GM21360 (cell line): ENCODE data around the gene TBC1D30.
A peak's percentile ranks its signal among the peaks of the same experiment; 100 is the strongest.

Source experiments
- ATAC-seq: cut with Tn5 transposase; IDR thresholded peaks from one replicate; pipeline ENCODE4 v1.9.1; 2021; ENCODE audit warnings: mild to moderate bottlenecking, moderate library complexity; ENCODE audit not compliant: unreplicated experiment

Gene TBC1D30

DNA sequence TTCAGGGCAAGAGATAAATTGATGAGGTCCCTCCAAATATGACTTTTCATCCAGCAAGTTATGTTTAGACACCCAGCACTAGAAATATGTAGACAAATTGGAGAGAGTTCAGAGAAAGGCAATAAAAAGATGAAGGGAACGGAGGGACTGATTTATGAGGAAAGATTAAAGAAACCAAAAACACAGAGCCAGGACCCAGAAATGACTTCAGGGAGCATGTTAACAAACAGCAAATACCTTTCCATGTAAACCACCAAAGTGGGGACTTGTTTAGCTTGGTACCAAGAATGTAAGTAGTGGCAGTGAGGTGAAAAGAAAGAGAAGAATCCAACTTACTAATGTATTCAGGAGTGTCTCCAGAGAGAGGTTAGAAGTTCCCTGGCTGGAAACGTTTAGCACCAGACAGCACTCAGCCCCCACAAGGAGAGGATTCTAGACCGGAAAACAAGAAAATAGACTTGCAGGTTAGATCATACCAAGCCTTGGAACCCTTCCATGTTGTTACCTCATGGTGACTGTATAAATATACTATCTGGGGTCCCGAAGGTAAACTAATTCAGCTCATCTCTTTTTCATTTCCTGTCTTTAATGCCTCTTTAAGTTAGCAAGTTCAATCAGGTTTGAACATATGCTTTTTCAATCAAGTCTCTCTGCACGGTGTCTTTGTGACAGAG, 79.2 kb downstream of the TBC1D30 start:
- ATAC-seq, result no peak

DNA sequence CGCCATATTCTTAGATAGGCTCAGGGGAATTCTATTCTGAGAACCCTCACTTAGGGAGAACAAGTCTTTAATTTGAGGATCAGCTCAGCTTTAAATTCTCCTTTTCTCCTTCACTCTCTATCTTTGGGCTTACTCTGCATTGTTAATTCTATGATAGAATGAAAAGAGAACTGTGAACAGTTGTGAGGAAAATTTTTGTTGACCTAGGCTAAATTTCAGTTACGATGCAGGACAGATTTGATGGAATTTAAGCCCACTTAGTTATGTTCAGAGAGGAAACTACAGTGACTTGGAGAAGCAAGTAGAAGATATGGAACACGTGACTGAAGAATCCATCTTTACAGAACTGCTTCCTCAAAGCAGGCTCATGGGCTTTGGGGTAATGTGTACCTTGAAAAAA, 82.7 kb downstream of the TBC1D30 start:
- ATAC-seq, result no peak

DNA sequence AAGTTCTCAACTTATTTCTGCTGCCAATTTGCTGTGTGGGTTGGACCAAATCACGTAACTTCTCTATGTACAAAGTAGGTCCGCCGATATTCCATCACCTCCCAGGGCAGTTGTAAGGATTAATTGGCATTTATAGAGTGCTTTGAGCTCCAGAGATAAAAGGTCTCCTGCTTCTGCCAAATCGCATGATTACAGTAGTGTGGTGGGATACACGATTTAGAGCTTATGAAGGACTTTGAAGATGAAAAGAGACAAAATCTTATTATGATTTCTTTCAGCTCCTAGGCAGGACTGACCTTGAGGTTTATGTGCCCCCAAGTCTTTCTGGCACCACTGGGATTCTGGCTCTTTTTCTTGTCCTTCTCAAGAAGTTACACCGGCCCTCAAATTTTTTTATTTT, 84.7 kb downstream of the TBC1D30 start:
- ATAC-seq, result no peak

DNA sequence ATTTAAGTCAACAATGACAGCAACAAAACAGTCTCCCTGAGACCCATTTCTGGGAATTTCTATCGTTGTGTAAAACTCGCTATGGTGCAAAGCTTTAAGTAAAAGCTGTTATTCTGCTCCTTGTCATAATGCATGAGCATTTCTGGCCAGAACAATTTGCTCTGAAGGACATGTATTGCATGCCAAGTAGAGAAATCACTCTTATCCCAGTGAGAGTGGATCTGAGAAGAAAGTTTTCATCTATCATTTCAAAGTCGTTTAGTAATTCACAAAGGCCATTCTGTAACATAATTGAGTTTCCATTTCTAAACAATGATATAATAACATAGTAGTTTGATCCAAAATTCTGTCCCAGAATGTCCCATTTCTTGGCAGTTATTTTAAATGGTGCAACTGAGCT, 86.6 kb downstream of the TBC1D30 start:
- ATAC-seq, result no peak

DNA sequence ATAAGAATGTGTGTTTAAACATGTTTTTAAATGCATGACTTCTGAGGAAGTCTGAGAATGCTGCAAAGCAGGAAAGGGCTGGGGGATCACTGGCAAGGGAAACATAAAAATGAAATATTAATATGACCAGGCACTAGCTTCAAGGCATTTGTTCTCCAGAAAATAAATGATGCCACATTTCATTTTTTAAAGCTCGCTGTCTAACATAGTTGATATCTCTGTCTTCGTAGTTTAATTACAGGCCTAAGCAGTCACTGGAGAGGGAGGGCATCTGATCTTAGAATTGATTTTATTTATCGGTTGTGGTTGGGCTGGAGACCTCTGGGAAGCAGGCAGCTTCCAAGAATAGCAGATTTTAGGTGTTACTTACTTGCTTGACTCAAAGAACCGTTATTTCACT, 87.5 kb downstream of the TBC1D30 start:
- ATAC-seq, result no peak

DNA sequence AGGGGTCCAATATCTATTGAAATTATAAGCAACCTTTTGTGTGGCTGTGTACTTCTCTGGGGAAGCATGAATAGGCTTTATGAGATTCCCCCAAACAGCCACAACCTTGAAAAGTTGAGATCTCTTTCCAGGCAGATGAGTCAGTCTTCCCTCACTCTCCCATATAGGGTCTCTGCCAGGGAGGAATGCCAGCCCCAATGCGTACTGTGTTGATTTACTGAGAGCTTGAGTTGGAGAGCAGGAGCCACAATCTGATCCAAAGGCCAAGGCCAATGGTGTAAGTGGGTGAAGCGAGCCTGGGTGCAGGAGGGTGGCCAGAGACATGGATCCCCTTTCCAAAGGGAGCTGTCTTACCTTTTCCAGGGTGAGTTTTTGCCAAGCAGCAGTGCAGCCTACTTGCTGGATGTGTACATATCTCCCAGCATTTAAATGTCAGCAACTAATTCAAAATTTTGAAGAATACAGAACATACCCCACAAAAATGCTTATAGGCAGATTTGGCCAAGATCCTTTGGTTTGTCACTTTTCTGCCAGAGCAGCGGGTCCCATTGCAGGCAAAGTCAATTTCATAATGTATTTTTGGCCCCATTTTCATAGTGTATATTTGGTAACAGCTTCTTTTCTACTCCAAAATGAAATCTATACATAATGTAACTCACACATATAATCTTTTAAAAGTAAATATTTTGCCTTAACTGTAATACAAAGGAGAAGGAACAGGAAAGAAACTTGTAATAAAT, 88.2 kb downstream of the TBC1D30 start:
- ATAC-seq, result no peak

DNA sequence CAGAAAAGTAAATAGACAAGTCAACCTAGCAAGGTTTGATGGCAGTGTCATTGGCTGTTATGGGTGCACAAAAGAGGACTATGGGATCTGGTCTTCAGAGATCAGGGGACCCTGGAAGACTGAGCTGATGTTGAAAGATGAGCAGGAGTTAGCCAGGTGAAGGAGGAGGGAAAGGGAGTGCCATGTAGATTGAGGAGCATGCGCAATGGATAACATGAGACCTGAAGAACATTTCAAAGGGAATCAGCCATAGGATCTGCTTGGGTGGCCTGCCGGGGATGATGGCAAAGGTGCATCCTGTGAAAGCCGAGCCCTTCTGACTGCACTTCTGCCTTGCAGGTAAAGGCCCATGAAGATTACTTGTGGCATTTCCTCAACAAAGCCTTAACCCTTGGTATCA, 90.8 kb downstream of the TBC1D30 start:
- no peak for ATAC-seq

DNA sequence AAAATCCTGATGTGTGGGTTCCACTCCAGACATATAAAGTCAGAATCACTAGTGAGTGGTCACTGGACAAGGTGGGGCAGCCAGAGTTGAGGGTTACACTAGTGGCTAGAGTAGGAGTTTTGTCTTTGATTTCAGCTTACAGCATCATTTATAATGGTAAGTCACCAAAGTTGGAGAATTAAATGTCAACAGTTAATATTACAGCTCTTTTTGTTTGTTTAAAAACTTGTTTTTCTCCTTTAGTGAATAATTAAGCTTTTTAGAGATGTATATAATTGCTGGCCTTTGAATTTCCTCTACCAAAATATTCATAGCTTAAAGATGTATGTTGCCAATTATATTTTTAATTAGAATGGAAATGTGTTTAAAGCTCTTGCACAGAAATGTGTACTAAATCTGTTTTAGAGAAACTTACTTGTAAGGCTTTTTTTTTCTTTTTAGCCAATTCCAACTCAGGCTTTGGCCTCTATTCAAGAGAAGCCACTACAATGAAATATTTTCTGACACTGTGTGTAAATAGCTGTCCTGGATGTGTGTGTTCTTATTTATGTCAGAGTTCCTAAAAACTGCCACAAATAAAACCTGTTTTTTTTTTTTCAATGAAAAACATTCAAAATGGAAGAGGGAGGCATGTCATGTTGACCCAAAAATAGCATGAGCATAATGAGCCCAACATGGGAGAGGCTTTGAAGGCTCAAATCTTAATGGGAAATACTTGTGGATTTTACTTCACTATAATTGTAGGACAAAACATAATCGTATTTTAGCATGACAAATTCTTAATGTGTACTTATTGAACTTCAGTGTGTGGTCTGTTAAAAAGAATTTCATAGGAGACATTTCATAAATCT, 92.2 kb downstream of the TBC1D30 start:
- ATAC-seq, result no peak

DNA sequence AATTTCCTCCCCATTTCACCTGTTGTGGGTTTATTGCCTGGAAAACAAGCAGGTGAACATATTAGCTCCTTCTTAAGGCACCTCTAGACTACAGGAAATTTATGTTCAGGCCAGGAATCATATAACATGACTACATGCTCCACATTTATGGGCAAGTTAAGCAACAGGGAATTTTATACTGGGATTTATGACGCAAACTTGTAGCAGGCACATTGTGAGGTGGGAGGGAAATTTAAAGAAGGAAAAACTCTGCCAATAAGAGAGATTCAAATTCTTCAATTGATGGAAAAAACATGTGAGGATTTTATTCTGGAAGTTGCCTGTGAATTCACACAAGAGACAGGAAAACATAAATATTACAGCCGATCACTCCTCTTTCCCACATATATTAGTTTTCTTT, 93.9 kb downstream of the TBC1D30 start:
- no peak for ATAC-seq

DNA sequence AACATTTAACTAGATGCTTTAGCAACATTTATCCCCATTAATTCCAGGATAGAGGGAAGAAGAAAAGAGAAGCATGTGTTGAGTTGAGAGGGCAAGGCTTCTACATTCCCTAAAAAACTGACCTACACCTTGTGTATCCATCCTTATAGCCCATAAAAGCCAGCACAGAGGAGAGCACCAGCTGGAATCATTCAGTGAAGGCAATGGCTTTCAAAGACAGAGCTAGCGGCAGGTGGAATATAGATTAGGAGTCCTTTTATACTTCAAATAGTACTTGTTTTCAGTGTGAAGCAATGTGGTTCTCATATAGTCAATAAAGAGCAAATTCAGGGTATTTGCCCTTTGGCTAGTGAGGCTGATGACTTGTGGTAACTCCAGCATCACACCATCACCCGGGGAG, 94.4 kb downstream of the TBC1D30 start:
- no peak for ATAC-seq

DNA sequence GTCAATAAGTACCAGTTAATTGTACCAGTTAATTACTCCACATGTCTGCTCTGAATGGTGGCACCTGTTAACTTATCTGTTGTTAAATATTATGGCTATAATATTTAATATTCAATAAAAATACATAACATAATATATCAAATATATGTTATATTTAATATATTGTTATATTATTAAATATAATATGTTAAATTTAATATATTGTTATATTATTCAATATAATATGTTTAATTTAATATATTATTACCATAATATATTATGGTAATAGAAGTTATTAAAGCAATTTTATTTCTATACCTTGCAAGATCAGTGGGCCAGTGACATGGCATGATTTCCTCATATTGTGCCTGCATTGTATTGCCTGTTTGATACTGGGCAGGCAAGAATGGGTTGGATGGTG, 98.4 kb downstream of the TBC1D30 start:
- no peak for ATAC-seq

DNA sequence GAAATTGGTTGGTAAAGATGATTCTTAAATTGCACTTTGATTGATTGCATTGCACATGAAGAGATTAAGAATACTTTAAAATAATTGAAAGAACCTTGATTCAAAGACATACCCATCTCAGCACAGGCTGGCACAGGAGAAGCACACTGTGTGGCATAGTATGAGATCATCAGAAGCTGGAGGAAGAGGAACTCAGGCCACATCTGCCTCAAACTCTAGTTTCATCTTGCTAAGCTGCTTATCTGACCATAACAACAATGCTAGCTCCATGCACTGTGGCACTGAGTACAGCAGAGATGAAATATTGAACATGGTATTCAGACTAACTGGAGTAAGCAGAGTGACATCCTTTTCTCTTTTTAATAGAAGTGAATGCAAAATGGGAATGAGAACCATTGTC, 99.1 kb downstream of the TBC1D30 start:
- ATAC-seq, result peak; percentile 51
